ENCODE data around the gene LDLRAD4.

LDLRAD4 gene

GRCh38 chr18:13628211-13628610, 409.7 kb downstream of the LDLRAD4 start:
- DNase-seq = no peak

- DNase-seq = peak; percentile 58
Measured at GRCh38 chr18:13629841-13630715, 411.5 kb downstream of the LDLRAD4 start.

- no peak for DNase-seq
Measured at GRCh38 chr18:13630716-13631268, 412.2 kb downstream of the LDLRAD4 start.

GRCh38 chr18:13633700-13634099, 415.1 kb downstream of the LDLRAD4 start:
- no peak for DNase-seq

- DNase-seq = no peak
Measured at GRCh38 chr18:13635046-13635445, 416.5 kb downstream of the LDLRAD4 start.

GRCh38 chr18:13638719-13639595, 420.4 kb downstream of the LDLRAD4 start:
- no peak for DNase-seq

- no peak for DNase-seq
Measured at GRCh38 chr18:13640266-13640860, 421.8 kb downstream of the LDLRAD4 start.

DNA sequence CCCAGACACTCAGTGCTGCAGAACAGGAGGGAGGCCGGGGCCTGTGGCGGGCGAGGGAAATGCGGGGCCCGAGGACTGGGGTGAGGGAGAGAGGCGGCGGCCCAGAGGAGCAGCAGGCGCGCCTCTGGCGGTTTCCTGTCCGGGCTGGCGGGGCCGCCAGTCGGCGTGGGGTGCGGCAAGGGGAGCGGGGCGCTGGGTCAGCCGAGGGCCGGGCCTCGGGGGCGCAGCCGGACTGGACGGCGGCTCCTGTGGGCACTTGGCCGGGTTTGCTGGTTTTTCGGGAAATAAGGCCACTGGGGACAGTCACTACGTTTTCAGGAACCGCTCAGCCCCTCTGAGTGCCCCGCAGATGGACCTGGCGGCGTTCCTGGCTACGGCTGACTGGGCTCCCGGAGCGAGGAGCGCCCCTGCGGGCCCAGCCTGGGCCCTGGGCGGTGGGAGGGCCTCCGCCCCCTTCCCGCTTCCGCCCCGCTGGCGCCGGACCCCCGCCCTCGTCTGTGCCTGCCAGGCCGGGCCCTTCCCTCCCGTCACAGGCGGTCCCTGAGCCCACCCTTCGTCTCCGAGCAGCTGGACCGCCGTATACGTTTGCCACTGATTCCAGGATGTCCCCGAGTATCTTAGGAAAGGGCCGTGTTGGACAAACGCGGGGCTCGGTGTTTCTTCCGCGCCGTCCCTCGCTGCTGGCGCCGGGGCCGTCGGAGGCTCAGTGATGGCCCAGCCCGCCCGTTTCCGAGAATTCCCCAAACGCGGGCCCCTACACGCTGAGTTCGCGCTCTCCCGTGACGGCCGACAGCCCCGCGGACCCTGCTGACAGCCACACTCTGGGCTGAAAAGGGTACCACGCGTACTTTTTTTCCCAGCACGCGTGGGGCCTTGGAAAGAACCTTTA, 423.2 kb downstream of the LDLRAD4 start:
- DNase-seq = no peak

DNA sequence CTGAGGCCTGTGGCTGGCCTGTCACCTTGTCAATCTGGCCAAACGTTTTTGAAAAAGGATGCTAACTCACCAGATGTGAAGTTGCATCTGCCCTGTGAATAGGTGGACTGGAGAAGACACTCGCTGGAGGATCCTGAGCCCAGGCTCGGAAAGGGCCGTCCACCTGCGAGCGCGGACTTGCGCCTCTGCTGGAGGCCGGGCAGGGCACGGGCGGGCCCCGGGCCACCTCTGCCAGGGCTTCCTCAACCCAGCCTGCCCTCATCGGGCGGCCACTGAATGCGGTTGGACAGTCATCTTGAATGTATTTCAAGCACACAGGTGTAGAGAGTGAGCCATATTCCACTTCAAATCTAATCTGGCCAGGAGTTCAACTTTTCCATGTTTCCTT, 423.9 kb downstream of the LDLRAD4 start:
- DNase-seq = no peak

- DNase-seq = no peak
Measured at GRCh38 chr18:13643261-13643751, 424.7 kb downstream of the LDLRAD4 start.

DNA sequence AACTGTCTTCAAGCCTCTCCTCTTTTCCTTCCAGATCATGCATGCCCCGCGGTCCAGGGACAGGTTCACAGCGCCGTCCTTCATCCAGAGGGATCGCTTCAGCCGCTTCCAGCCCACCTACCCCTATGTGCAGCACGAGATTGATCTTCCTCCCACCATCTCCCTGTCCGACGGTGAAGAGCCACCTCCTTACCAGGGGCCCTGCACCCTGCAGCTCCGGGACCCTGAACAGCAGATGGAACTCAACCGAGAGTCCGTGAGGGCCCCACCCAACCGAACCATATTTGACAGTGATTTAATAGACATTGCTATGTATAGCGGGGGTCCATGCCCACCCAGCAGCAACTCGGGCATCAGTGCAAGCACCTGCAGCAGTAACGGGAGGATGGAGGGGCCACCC, 426.5 kb downstream of the LDLRAD4 start:
- no peak for DNase-seq

DNA sequence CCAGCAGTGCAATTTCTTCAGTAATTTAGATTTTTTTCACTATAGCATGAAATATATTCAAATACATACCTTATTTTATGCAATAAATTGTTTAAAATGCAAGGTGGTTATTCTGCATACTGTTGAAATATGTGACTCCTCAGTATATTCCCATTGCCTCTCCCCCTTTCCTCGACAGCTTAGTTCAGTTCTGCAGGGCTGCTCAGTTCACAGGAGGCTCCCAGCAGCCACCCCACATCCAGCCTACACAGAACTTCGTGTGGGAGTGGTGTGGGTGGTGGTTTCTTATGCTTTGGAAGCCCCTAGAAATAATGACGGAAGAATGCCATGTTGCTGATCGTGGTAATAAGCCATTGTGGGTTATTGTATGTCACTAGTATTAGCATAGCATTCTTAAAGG, 428.1 kb downstream of the LDLRAD4 start:
- no peak for DNase-seq

GRCh38 chr18:13647761-13648160, 429.2 kb downstream of the LDLRAD4 start:
- DNase-seq = no peak

DNA sequence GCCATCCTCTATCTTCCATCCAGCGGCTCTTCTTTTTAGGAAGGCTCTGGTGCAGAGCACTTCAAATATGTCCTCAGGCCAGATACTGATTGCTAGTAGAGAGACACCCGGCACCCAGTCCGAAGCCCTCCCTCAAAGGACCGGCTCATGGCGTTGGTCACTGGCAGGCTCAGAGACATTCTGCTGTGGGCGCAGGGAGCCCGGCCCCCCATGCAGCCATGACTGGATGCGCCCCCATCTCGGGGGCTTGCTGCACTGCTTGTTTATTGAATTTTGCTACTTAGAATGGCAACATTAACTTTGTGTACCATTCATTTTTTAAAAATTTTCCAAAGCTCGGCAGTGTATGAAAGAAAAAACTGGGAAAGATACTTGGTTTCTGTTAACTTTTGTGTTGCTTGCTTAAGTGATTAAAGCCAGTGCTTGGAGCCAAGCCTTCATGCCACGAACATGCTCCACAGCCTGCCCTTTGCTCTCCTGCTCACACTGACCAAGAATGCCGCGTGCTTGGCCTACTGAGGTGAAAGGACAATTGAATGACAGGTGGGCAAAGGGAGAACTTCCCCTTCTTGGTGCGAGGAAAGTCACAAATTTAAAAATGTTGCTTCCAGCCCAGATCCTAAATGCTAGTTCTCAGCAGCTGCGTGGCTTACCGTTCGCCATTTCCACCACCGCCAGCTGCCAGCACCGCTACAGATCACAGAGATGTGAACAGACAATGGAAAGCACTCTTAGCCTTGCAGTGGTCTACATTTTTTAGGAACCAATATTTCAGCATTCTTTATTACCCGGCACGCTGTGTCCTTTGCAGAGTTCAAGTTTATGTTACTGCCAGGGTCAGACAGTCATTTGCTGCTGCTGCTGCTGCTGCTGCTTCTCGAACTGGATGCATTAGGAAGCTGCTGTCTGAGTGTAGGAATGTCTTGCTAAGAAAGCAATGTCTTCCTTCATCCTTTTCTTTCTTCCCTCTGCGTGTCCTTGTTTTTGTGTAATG, 431.1 kb downstream of the LDLRAD4 start:
- DNase-seq = no peak

- no peak for DNase-seq
Measured at GRCh38 chr18:13653746-13654433, 435.3 kb downstream of the LDLRAD4 start.

DNA sequence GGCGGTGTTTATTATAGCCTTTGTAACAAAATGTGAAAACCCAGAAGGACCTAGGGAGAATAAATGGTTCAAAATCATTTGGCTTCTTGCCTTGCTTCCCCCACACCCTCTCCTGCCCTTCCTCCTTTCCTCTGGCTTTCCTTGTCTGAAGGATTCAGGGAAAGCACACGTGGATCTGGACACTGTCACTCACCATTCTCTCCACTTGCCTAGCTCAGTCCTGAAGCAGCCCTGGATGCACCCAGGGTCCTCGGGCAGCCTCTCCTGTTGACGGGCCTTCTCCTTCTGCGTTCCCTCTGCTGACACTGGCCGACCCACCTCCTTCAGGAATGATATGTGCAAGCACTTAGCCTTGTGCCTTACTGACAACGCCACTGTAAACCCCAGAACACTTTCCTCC, 439.4 kb downstream of the LDLRAD4 start:
- DNase-seq = no peak

DNA sequence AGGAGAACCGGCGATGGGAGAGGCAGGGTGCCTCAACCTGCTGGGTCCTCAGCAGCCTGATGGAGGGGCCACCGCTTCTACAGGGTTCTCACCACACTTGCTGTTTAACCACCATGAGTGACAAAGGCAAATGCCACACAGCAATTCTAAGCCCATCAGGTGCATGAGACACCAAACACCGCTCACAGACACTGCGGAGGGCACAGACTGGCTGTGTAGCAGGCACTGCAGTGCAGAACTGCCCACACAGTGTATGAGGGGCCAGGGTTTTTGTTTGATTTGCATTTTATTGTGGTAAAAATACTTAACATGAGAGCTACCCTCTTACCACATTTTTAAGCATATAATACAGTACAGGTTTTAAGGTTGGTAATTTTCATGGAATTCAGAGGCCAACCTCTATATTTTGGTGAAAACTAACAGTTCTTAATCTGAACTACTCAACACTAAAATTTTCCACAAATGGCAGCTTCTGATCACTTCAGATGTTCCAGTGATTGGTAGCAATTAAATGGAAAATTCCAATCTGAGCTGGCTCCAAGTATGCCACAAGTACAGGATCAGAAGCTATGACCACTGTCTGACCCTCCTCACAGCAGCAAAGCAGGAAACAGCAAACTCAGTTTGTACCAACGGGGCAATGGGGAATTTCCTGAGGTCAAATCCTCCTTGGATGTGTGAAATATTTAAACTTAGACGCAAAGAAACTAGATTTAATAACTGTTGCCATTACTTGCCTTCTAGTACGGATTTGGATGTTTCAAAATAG, 440.1 kb downstream of the LDLRAD4 start:
- no peak for DNase-seq

- DNase-seq = no peak
Measured at GRCh38 chr18:13660510-13660909, 441.9 kb downstream of the LDLRAD4 start.
